GM23338 (cell line): Measurements from ENCODE around the gene MDM4. TPM values are rescaled to one million over a fixed set of nuclear protein-coding genes. Genes with fewer than 3 reads are reported as not detected.

Experiments
- ATAC-seq: fragments of 200-7000 bp; cut with Tn5 transposase; 3 replicates; pipeline ENCODE4 v1.9.1; 2020
- DNase-seq: peaks from one replicate; pipeline ENCODE4 v3.0.0-alpha.2; 2015; ENCODE audit warnings: low spot score
- H2AFZ ChIP-seq: fragments of 200-600 bp; sonication (generic); 2 replicates; pipeline ENCODE4 v1.8.0; 2016; ENCODE audit warnings: antibody characterized with exemption, mild to moderate bottlenecking, moderate library complexity
- H3F3A ChIP-seq: fragments of 200-600 bp; sonication (generic); replicated peaks from 2 replicates; pipeline ENCODE4 v1.8.0; 2017; ENCODE audit warnings: antibody characterized with exemption, mixed run types, low read depth
- H3K27ac ChIP-seq: fragments of 200-600 bp; sonication (generic); 2 replicates; pipeline ENCODE4 v1.6.1; 2016; ENCODE audit warnings: low read depth
- H3K27me3 ChIP-seq: fragments of 200-600 bp; sonication (generic); 2 replicates; pipeline ENCODE4 v1.8.0; 2016; ENCODE audit warnings: mild to moderate bottlenecking, mixed run types, moderate library complexity; ENCODE audit not compliant: insufficient read depth
- H3K36me3 ChIP-seq: fragments of 200-600 bp; sonication (generic); 2 replicates; pipeline ENCODE4 v1.8.0; 2016; ENCODE audit warnings: mild to moderate bottlenecking; ENCODE audit not compliant: insufficient read depth
- H3K4me1 ChIP-seq: fragments of 200-600 bp; sonication (generic); 2 replicates; pipeline ENCODE4 v1.8.0; 2016; ENCODE audit warnings: mild to moderate bottlenecking, moderate library complexity; ENCODE audit not compliant: insufficient read depth
- H3K4me2 ChIP-seq: fragments of 200-600 bp; sonication (generic); 2 replicates; pipeline ENCODE4 v1.7.1; 2017; ENCODE audit warnings: mixed run types
- H3K4me3 ChIP-seq: fragments of 200-600 bp; sonication (generic); 2 replicates; pipeline ENCODE4 v1.6.1; 2016; ENCODE audit warnings: mixed run types
- H3K79me2 ChIP-seq: fragments of 200-600 bp; sonication (generic); replicated peaks from 2 replicates; pipeline ENCODE4 v1.8.0; 2017; ENCODE audit warnings: mild to moderate bottlenecking; ENCODE audit not compliant: insufficient read depth
- H3K9me2 ChIP-seq: fragments of 200-600 bp; sonication (generic); 2 replicates; pipeline ENCODE4 v1.8.0; 2017; ENCODE audit not compliant: insufficient read depth
- H4K20me1 ChIP-seq: fragments of 200-600 bp; sonication (generic); replicated peaks from 2 replicates; pipeline ENCODE4 v1.8.0; 2017; ENCODE audit warnings: mild to moderate bottlenecking; ENCODE audit not compliant: insufficient read depth
- H3K27ac Mint-ChIP-seq: 2 replicates; pipeline ENCODE4 v1.8.0; 2020; ENCODE audit warnings: inconsistent platforms, mild to moderate bottlenecking, moderate library complexity, mixed read lengths
- H3K27me3 Mint-ChIP-seq: 3 replicates; pipeline ENCODE4 v1.8.0; 2022; ENCODE audit warnings: low read depth, mild to moderate bottlenecking, moderate library complexity, mixed read lengths, inconsistent platforms; ENCODE audit not compliant: insufficient read depth, poor library complexity
- H3K36me3 Mint-ChIP-seq: 3 replicates; pipeline ENCODE4 v1.8.0; 2021; ENCODE audit warnings: low read depth, mild to moderate bottlenecking, inconsistent platforms, moderate library complexity, mixed read lengths
- H3K4me1 Mint-ChIP-seq: 3 replicates; pipeline ENCODE4 v1.8.0; 2020; ENCODE audit warnings: mild to moderate bottlenecking, inconsistent platforms, mixed read lengths
- H3K4me3 Mint-ChIP-seq: 3 replicates; pipeline ENCODE4 v1.8.0; 2021; ENCODE audit warnings: moderate library complexity, mild to moderate bottlenecking, inconsistent platforms, mixed read lengths
- H3K9me3 Mint-ChIP-seq: 3 replicates; pipeline ENCODE4 v1.8.0; 2020; ENCODE audit warnings: moderate library complexity, mild to moderate bottlenecking, inconsistent platforms, mixed read lengths
- CREB1 ChIP-seq: fragments of 250-450 bp; sonication (Bioruptor Pico); IDR thresholded peaks from 2 replicates; pipeline ENCODE4 v1.5.0; 2020; ENCODE audit warnings: low read depth, mild to moderate bottlenecking, moderate library complexity
- EZH2 ChIP-seq: fragments of 200-600 bp; sonication (generic); IDR thresholded peaks from one replicate; pipeline ENCODE4 v1.8.0; 2017; ENCODE audit warnings: antibody characterized with exemption, mild to moderate bottlenecking, low read depth; ENCODE audit not compliant: unreplicated experiment
- EZH2phosphoT487 ChIP-seq: fragments of 200-600 bp; sonication (generic); IDR thresholded peaks from one replicate; pipeline ENCODE4 v1.8.1; 2018; ENCODE audit warnings: antibody characterized with exemption; ENCODE audit not compliant: unreplicated experiment
- NANOG ChIP-seq: IDR thresholded peaks from 2 replicates; pipeline ENCODE4 v1.6.1; 2016; ENCODE audit warnings: antibody characterized with exemption, borderline replicate concordance
- POLR2AphosphoS5 ChIP-seq: IDR thresholded peaks from 2 replicates; pipeline ENCODE4 v1.6.1; 2016; ENCODE audit warnings: antibody characterized with exemption, low read depth
- ZNF114 ChIP-seq: fragments of 250-450 bp; sonication (Bioruptor Pico); IDR thresholded peaks from 2 replicates; pipeline ENCODE4 v1.5.0; 2020; ENCODE audit warnings: mild to moderate bottlenecking, moderate library complexity
- ZNF331 ChIP-seq: fragments of 250-450 bp; sonication (Bioruptor Pico); IDR thresholded peaks from 2 replicates; pipeline ENCODE4 v1.5.0; 2020; ENCODE audit warnings: low read depth, mild to moderate bottlenecking, moderate library complexity
- polyA plus RNA-seq: library from polyadenylated mRNA; unstranded; fragments of >200 nt; fragmentation: Nextera tagmentation; extraction: Ambion mirVana; gene quantifications from 2 replicates; pipeline ENCODE4 v1.2.1, GENCODE V29; 2016
- total RNA-seq: library from RNA; depleted of rRNA; stranded (reverse); fragments of >200 nt; shearing (Covaris generic); gene quantifications from 2 replicates; pipeline ENCODE4 v1.2.3, GENCODE V29; 2014
- TF ChIP-seq, protein P1 (sequence below): fragments of 250-450 bp; sonication (Bioruptor Pico); IDR thresholded peaks from 2 replicates; pipeline ENCODE4 v1.5.0; 2020; ENCODE audit warnings: mild to moderate bottlenecking, moderate library complexity
- TF ChIP-seq, protein P2 (sequence below), 2 experiments: fragments of 200-600 bp in 1 of 2; sonication (generic) in 1 of 2; conservative IDR thresholded peaks; 2 replicates each; pipeline versions ENCODE4 v1.5.1 to v1.6.1; 2016 to 2017; ENCODE audit warnings: antibody characterized with exemption in 2 of 2, low read depth in 2 of 2, mild to moderate bottlenecking in 2 of 2, moderate library complexity in 1 of 2
- TF ChIP-seq, protein P3 (sequence below): IDR thresholded peaks from 2 replicates; pipeline ENCODE4 v1.6.1; 2016; ENCODE audit warnings: antibody characterized with exemption

The MDM4 gene
- total and polyA plus RNA-seq, 2 experiments from 2014 or later = 24.8 to 56.1 TPM

DNA sequence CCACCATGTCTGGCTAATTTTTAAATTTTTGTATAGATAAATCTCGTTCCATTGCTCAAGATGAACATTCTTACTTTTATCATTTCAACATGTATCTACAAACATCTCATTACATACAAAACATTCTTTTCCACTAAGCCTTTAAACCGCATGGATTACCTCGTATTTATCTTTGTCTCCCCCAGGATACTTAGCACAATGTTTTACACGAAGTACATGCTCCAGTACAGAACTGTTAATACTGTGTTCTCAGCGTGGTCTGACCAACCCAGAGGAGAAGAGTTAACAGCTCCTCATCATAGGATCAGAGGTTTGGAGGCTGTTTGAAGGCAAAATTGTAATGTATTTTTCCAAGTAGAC lies 29.0 kb upstream of the MDM4 start:
- Histone ChIP-seq H3K36me3 (no peaks in the 10 kb centered on the region), H3F3A (no peaks in the 10 kb centered on the region), H3K79me2 (peaks cover 46% of the 10 kb centered on the region), H3K4me2 (no peak overlapping the region), H4K20me1 (peaks cover 15% of the 10 kb centered on the region), H3K27ac (no peak overlapping the region), H2AFZ (no peak overlapping the region), H3K9me2 (no peaks in the 10 kb centered on the region), H3K27me3 (no peaks in the 10 kb centered on the region), H3K4me1 (peaks cover 3% of the 10 kb centered on the region; the same call in 1 of the 2 replicates), H3K4me3 (no peak overlapping the region)
- DNase-seq (no peak), ATAC-seq (no peak)
- no peak overlapping the region for H3K27ac Mint-ChIP-seq
- no peak overlapping the region for H3K4me3 Mint-ChIP-seq
- H3K27me3 Mint-ChIP-seq = peaks cover 9% of the 10 kb centered on the region
- TF ChIP-seq ZNF114 (CRISPR knock-in tag) (no peak), EZH2phosphoT487 (no peak)
- TF ChIP-seq, protein P1, sequence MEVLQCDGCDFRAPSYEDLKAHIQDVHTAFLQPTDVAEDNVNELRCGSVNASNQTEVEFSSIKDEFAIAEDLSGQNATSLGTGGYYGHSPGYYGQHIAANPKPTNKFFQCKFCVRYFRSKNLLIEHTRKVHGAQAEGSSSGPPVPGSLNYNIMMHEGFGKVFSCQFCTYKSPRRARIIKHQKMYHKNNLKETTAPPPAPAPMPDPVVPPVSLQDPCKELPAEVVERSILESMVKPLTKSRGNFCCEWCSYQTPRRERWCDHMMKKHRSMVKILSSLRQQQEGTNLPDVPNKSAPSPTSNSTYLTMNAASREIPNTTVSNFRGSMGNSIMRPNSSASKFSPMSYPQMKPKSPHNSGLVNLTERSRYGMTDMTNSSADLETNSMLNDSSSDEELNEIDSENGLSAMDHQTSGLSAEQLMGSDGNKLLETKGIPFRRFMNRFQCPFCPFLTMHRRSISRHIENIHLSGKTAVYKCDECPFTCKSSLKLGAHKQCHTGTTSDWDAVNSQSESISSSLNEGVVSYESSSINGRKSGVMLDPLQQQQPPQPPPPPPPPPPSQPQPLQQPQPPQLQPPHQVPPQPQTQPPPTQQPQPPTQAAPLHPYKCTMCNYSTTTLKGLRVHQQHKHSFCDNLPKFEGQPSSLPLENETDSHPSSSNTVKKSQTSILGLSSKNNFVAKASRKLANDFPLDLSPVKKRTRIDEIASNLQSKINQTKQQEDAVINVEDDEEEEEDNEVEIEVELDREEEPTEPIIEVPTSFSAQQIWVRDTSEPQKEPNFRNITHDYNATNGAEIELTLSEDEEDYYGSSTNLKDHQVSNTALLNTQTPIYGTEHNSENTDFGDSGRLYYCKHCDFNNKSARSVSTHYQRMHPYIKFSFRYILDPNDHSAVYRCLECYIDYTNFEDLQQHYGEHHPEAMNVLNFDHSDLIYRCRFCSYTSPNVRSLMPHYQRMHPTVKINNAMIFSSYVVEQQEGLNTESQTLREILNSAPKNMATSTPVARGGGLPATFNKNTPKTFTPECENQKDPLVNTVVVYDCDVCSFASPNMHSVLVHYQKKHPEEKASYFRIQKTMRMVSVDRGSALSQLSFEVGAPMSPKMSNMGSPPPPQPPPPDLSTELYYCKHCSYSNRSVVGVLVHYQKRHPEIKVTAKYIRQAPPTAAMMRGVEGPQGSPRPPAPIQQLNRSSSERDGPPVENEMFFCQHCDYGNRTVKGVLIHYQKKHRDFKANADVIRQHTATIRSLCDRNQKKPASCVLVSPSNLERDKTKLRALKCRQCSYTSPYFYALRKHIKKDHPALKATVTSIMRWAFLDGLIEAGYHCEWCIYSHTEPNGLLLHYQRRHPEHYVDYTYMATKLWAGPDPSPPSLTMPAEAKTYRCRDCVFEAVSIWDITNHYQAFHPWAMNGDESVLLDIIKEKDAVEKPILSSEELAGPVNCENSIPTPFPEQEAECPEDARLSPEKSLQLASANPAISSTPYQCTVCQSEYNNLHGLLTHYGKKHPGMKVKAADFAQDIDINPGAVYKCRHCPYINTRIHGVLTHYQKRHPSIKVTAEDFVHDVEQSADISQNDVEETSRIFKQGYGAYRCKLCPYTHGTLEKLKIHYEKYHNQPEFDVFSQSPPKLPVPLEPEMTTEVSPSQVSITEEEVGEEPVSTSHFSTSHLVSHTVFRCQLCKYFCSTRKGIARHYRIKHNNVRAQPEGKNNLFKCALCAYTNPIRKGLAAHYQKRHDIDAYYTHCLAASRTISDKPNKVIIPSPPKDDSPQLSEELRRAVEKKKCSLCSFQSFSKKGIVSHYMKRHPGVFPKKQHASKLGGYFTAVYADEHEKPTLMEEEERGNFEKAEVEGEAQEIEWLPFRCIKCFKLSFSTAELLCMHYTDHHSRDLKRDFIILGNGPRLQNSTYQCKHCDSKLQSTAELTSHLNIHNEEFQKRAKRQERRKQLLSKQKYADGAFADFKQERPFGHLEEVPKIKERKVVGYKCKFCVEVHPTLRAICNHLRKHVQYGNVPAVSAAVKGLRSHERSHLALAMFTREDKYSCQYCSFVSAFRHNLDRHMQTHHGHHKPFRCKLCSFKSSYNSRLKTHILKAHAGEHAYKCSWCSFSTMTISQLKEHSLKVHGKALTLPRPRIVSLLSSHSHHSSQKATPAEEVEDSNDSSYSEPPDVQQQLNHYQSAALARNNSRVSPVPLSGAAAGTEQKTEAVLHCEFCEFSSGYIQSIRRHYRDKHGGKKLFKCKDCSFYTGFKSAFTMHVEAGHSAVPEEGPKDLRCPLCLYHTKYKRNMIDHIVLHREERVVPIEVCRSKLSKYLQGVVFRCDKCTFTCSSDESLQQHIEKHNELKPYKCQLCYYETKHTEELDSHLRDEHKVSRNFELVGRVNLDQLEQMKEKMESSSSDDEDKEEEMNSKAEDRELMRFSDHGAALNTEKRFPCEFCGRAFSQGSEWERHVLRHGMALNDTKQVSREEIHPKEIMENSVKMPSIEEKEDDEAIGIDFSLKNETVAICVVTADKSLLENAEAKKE (CRISPR knock-in tag) = no peak
- no peaks in the 10 kb centered on the region; the same call in 2 of the 3 replicates for H3K9me3 Mint-ChIP-seq
- no peaks in the 10 kb centered on the region; the same call in 2 of the 3 replicates for H3K36me3 Mint-ChIP-seq
- peaks cover 21% of the 10 kb centered on the region for H3K4me1 Mint-ChIP-seq

DNA sequence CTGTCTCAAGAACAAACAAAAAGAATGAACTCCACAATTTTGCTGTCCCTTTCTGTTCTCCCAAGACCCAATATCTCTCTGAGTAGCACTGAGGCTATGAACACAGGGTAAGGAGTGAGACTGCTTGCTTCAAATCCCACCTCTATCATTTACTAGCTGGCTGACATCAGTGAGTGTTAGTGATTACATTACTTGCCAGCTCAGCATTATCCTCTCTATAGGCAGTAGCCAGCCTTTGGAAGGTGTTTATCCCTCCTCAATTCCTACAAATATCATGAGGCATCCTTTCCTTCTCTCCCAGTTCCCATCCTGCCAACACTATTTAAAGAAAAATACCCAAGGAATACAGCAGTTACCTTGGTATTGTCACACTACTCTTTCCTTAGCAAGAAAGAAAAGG lies 24.6 kb upstream of the MDM4 start:
- H3K4me1 ChIP-seq = peaks cover 22% of the 10 kb centered on the region
- no peaks in the 10 kb centered on the region; the same call in 1 of the 2 replicates for H3F3A ChIP-seq
- H3K27me3 Mint-ChIP-seq = peaks cover 9% of the 10 kb centered on the region
- no peaks in the 10 kb centered on the region for H3K36me3 ChIP-seq
- no peaks in the 10 kb centered on the region for H3K9me2 ChIP-seq
- H3K4me2 ChIP-seq = no peak overlapping the region
- H3K4me3 ChIP-seq = no peak overlapping the region
- no peak overlapping the region for H2AFZ ChIP-seq
- no peak overlapping the region for H3K27ac Mint-ChIP-seq
- no peak overlapping the region for H3K27ac ChIP-seq
- H3K9me3 Mint-ChIP-seq = no peaks in the 10 kb centered on the region; the same call in 2 of the 3 replicates
- DNase-seq (no peak), ATAC-seq (no peak)
- H4K20me1 ChIP-seq = peaks cover 10% of the 10 kb centered on the region
- H3K4me1 Mint-ChIP-seq = peaks cover 32% of the 10 kb centered on the region
- peaks cover 43% of the 10 kb centered on the region for H3K79me2 ChIP-seq
- H3K36me3 Mint-ChIP-seq = no peaks in the 10 kb centered on the region; the same call in 2 of the 3 replicates
- peaks cover 6% of the 10 kb centered on the region; the same call in 1 of the 2 replicates for H3K27me3 ChIP-seq
- no peak overlapping the region; the same call in 2 of the 3 replicates for H3K4me3 Mint-ChIP-seq
- TF ChIP-seq CREB1 (CRISPR knock-in tag) (no peak), EZH2phosphoT487 (no peak), EZH2 (no peak), POLR2AphosphoS5 (no peak), ZNF331 (CRISPR knock-in tag) (no peak), NANOG (no peak)
- TF ChIP-seq, protein P2, sequence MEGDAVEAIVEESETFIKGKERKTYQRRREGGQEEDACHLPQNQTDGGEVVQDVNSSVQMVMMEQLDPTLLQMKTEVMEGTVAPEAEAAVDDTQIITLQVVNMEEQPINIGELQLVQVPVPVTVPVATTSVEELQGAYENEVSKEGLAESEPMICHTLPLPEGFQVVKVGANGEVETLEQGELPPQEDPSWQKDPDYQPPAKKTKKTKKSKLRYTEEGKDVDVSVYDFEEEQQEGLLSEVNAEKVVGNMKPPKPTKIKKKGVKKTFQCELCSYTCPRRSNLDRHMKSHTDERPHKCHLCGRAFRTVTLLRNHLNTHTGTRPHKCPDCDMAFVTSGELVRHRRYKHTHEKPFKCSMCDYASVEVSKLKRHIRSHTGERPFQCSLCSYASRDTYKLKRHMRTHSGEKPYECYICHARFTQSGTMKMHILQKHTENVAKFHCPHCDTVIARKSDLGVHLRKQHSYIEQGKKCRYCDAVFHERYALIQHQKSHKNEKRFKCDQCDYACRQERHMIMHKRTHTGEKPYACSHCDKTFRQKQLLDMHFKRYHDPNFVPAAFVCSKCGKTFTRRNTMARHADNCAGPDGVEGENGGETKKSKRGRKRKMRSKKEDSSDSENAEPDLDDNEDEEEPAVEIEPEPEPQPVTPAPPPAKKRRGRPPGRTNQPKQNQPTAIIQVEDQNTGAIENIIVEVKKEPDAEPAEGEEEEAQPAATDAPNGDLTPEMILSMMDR (conservative IDR thresholded peaks at IDR 0.05; ENCODE audit: low read depth in 2 of 2) = no peak
- TF ChIP-seq, protein P3, sequence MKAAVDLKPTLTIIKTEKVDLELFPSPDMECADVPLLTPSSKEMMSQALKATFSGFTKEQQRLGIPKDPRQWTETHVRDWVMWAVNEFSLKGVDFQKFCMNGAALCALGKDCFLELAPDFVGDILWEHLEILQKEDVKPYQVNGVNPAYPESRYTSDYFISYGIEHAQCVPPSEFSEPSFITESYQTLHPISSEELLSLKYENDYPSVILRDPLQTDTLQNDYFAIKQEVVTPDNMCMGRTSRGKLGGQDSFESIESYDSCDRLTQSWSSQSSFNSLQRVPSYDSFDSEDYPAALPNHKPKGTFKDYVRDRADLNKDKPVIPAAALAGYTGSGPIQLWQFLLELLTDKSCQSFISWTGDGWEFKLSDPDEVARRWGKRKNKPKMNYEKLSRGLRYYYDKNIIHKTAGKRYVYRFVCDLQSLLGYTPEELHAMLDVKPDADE = no peak
